A673 (cell line): ENCODE results near the gene DHX15. TPM values are rescaled to one million over a fixed set of nuclear protein-coding genes. Genes with fewer than 3 reads are reported as not detected.
A peak's percentile ranks its signal among the peaks of the same experiment; 100 is the strongest.

ENCODE experiments used
- BruUV-seq: library from RNA; stranded (reverse); fragments of 400-500 nt; replicated peaks from 2 replicates; lab custom pipeline; 2021; lab: Mats Ljungman, UMichigan
- CTCF ChIA-PET: fragments of 300-600 bp; sonication (Branson Sonifier 250); formaldehyde crosslinking; loops from one replicate; lab custom pipeline; 2022; ENCODE audit warnings: antibody characterized with exemption; lab: Charles Lee
- POLR2A ChIA-PET: fragments of 300-600 bp; sonication (Branson Sonifier 250); formaldehyde crosslinking; loops from one replicate; lab custom pipeline; 2022; ENCODE audit warnings: antibody characterized with exemption; ENCODE audit not compliant: low non-redundant PET; lab: Charles Lee
- DNase-seq: peaks from one replicate; pipeline ENCODE4 v3.0.0-alpha.2; 2015; ENCODE audit warnings: low spot score
- H3K27ac ChIP-seq: fragments of 200-600 bp; sonication (generic); 2 replicates; pipeline ENCODE4 v1.5.1; 2016; ENCODE audit warnings: mixed run types, low read depth, mild to moderate bottlenecking, mixed read lengths, antibody characterized with exemption, low read length; ENCODE audit not compliant: poor library complexity, severe bottlenecking
- H3K27me3 ChIP-seq: fragments of 200-600 bp; sonication (generic); replicated peaks from 2 replicates; pipeline ENCODE4 v1.6.1; 2017; ENCODE audit warnings: mixed run types, low read depth, mild to moderate bottlenecking, mixed read lengths, antibody characterized with exemption, low read length; ENCODE audit not compliant: insufficient read depth, poor library complexity
- H3K36me3 ChIP-seq: fragments of 200-600 bp; sonication (generic); 2 replicates; pipeline ENCODE4 v1.6.1; 2016; ENCODE audit warnings: mixed run types, mild to moderate bottlenecking, mixed read lengths, antibody characterized with exemption, low read length; ENCODE audit not compliant: insufficient read depth, poor library complexity, severe bottlenecking
- H3K4me1 ChIP-seq: fragments of 200-600 bp; sonication (generic); 2 replicates; pipeline ENCODE4 v1.6.1; 2017; ENCODE audit warnings: mixed run types, mild to moderate bottlenecking, mixed read lengths, antibody characterized with exemption, low read length; ENCODE audit not compliant: insufficient read depth, poor library complexity, severe bottlenecking
- H3K4me3 ChIP-seq: fragments of 200-600 bp; sonication (generic); 2 replicates; pipeline ENCODE4 v1.5.1; 2016; ENCODE audit warnings: low read depth, mixed run types, mild to moderate bottlenecking, mixed read lengths, low read length; ENCODE audit not compliant: poor library complexity, severe bottlenecking
- H3K9me3 ChIP-seq: fragments of 200-600 bp; sonication (generic); 2 replicates; pipeline ENCODE4 v1.6.1; 2016; ENCODE audit warnings: mixed run types, low read depth, mild to moderate bottlenecking, mixed read lengths, antibody characterized with exemption, low read length; ENCODE audit not compliant: poor library complexity, severe bottlenecking
- EZH2 ChIP-seq: fragments of 200-600 bp; sonication (generic); IDR thresholded peaks from 2 replicates; pipeline ENCODE4 v1.6.1; 2017; ENCODE audit warnings: borderline replicate concordance, low read depth, mild to moderate bottlenecking, mixed read lengths, antibody characterized with exemption, low read length; ENCODE audit not compliant: poor library complexity, severe bottlenecking
- intact Hi-C: fragments of 100-400 bp; cut with micrococcal nuclease; formaldehyde crosslinking; loops from one replicate; pipeline ENCODE4 v1.10.0; 2022; ENCODE audit not compliant: unreplicated experiment
- total RNA-seq: library from RNA; stranded (reverse); gene quantifications from 2 replicates; pipeline ENCODE4 v1.2.3, GENCODE V29; 2021
- TF ChIP-seq, protein P1 (sequence below): fragments of 300-800, 200-600 bp; sonication (generic); conservative IDR thresholded peaks from 2 replicates; pipeline ENCODE4 v1.5.1; 2017; ENCODE audit warnings: low read depth, mild to moderate bottlenecking, antibody characterized with exemption, low read length, moderate library complexity, mixed read lengths

Gene DHX15
- total RNA-seq, 1 experiment from 2014 or later = 229 TPM

GRCh38 chr4:24489870-24490269, 94.5 kb downstream of the DHX15 start:
- TF ChIP-seq, protein P1, sequence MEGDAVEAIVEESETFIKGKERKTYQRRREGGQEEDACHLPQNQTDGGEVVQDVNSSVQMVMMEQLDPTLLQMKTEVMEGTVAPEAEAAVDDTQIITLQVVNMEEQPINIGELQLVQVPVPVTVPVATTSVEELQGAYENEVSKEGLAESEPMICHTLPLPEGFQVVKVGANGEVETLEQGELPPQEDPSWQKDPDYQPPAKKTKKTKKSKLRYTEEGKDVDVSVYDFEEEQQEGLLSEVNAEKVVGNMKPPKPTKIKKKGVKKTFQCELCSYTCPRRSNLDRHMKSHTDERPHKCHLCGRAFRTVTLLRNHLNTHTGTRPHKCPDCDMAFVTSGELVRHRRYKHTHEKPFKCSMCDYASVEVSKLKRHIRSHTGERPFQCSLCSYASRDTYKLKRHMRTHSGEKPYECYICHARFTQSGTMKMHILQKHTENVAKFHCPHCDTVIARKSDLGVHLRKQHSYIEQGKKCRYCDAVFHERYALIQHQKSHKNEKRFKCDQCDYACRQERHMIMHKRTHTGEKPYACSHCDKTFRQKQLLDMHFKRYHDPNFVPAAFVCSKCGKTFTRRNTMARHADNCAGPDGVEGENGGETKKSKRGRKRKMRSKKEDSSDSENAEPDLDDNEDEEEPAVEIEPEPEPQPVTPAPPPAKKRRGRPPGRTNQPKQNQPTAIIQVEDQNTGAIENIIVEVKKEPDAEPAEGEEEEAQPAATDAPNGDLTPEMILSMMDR = no peak
- TF ChIP-seq EZH2 = no peak
- CTCF ChIA-PET = no interaction called here

GRCh38 chr4:24488399-24489164, 95.8 kb downstream of the DHX15 start:
- H3K4me3 ChIP-seq = no peak overlapping the region
- DNase-seq = peak; percentile 70
- H3K4me1 ChIP-seq = no peaks in the 10 kb centered on the region
- CTCF ChIA-PET = interaction anchor here (0.5 kb wide), 3 partner anchors 151 to 557 kb away, joined by 3 to 4 read pairs (median 3); no protein-coding TSS in a partner anchor
- no peak overlapping the region for H3K27ac ChIP-seq
- TF ChIP-seq EZH2 = no peak
- TF ChIP-seq, protein P1 = peak; percentile 93
- intact Hi-C loops = loop anchor here (2.0 to 10.0 kb wide), 3 partner anchors 198 to 656 kb away; no protein-coding TSS in a partner anchor
- no TSS peak for BruUV-seq
- H3K27me3 ChIP-seq = no peaks in the 10 kb centered on the region
- POLR2A ChIA-PET = no interaction called here
- H3K36me3 ChIP-seq = no peaks in the 10 kb centered on the region
- H3K9me3 ChIP-seq = no peaks in the 10 kb centered on the region

More at GRCh38 chr4:24489870-24490269, 94.5 kb downstream of the DHX15 start:
- intact Hi-C loops = loop anchor here (2.0 to 10.0 kb wide), 3 partner anchors 197 to 655 kb away; no protein-coding TSS in a partner anchor
- no peaks in the 10 kb centered on the region for H3K4me1 ChIP-seq
- no peak overlapping the region for H3K27ac ChIP-seq
- H3K9me3 ChIP-seq = no peaks in the 10 kb centered on the region
- POLR2A ChIA-PET = no interaction called here
- no TSS peak for BruUV-seq
- H3K27me3 ChIP-seq = no peaks in the 10 kb centered on the region
- no peak overlapping the region for H3K4me3 ChIP-seq
- DNase-seq = no peak
- H3K36me3 ChIP-seq = no peaks in the 10 kb centered on the region

DNA sequence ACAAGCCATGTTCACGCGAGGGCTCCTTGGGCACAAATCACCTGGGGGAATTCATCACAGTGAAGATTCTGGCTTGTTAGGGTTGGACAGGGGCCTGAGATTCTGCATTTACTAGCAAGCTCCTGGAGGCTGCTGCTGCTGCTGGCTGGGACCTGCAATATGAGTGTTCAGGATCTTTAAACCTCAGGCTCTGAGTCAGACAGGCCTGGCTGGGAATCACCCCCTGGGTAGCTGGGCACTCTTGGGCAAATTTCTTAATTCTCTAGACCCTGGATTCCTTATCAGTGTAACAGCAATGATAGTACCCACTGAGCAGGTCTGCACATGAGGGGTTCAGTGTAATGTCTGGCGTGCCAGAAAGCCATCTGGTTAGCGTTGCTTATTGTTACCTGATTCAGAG, 101.5 kb downstream of the DHX15 start:
- H3K9me3 ChIP-seq = no peaks in the 10 kb centered on the region
- no peak for DNase-seq
- H3K27ac ChIP-seq = no peak overlapping the region
- ChIA-PET CTCF (no interaction called here), POLR2A (no interaction called here)
- no peaks in the 10 kb centered on the region for H3K4me1 ChIP-seq
- TF ChIP-seq, protein P1 = no peak
- no peak for TF ChIP-seq EZH2
- no peaks in the 10 kb centered on the region for H3K36me3 ChIP-seq
- no TSS peak for BruUV-seq
- H3K4me3 ChIP-seq = no peak overlapping the region
- no peaks in the 10 kb centered on the region for H3K27me3 ChIP-seq
- intact Hi-C loops = loop anchor here (10.0 kb wide), 1 partner anchor 662 kb away; no protein-coding TSS in a partner anchor
